T1000 (cell line): ENCODE data around the gene HEPN1.
A peak's percentile ranks its signal among the peaks of the same experiment; 100 is the strongest.

Experiments
- DNase-seq: peaks from one replicate; lab custom pipeline; 2025; ENCODE audit warnings: mixed read lengths; lab: John Stamatoyannopoulos, UW

HEPN1 gene

DNA sequence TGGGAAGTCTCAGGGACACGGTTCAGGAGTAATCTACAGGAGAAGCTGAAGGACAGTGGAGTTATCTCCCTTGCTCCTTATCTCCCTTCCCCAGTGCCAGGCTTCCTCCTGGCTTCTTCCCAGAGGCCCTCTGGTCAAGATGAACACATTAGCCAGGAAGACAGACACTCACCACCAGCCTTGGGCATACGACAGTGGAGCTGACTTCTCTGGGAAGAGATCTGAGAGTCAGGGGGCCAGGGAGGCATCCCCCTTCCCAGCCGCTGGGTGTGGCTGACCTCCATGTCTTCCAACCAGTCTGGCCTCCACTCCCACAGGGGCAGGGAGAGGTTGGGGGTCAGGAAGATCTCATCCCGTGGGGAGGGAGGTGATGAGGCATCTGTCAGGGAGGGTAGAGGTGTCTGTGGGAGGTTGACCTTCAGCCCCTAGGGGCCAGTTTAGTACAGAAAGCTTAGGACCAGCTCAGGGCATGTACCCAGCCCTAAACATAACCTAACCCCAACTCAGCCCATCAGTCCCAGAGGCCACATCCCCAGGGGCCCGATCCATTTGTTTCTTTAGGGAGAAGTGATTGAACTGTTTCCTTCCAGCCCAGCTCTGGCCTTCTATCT, 34.1 kb upstream of the HEPN1 start:
- no peak for DNase-seq

DNA sequence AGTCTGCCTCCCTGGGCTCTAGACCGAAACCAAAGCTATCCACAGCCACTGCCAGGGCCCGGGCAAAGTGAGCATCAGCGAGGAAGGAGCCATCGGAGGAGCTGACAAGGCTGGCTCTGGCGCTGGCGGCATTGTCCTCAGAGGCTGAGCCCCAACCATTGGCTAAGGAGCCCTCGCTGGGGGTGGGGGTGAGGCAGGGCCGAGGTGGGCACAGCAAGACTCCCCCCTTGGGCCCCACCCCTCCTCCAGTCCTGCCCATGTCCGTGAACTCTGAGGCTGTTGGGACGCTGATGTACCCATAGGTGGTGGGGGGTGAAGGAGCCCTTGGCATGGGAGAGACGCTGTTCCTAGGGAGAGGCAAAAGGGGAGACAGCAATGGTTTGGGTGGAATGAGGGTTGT, 32.6 kb upstream of the HEPN1 start:
- DNase-seq, result no peak

DNA sequence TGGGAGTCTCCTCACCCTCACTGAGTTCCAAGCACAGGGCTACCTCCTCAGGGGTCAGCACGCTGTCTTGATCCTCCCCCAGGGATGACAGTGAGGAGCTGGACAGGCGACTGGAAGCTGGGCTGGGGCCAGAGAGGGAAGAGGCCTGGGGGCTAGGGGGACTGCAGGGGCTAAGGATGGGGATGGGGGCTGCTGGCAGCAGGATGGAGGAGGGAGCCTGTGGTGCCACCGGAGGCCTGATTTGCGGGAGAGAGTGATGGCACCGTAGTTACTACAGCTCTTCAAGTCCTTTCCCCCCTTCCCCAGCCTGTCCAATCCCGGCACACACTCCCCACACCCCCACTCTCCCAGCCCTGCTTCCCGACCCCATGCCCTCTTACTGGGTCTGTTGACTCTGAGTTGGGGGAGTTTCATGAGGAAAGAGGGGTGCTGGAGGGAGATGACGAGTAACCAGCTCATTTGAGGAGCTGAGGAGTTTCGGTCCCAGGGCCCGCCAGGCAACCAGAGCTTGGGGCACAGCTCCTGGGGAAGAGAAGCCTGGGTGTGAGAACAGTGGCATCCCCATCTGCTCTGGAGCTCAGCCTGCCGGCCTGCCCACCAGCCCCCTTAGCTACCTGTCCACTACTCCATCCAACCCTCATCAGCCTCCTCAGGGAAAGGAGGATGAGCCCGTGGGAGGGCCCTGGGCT, 31.9 kb upstream of the HEPN1 start:
- DNase-seq, result no peak

DNA sequence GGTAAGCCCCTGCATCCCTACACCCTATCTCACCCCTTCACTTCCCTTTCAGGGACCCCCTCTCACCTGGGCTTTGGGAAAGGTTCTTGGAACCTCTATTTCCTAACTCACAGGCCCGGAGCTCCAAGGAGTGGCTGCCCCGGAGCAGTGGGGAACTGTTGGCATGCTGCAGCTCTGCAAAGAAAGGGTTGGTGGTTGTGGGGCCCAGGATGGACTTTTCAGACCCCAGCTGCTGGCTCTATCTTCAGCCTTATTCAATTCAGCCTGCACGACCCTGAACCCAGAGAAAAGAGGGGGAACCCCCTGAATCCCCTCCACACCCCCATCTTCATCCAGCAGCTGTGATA, 31.4 kb upstream of the HEPN1 start:
- no peak for DNase-seq

DNA sequence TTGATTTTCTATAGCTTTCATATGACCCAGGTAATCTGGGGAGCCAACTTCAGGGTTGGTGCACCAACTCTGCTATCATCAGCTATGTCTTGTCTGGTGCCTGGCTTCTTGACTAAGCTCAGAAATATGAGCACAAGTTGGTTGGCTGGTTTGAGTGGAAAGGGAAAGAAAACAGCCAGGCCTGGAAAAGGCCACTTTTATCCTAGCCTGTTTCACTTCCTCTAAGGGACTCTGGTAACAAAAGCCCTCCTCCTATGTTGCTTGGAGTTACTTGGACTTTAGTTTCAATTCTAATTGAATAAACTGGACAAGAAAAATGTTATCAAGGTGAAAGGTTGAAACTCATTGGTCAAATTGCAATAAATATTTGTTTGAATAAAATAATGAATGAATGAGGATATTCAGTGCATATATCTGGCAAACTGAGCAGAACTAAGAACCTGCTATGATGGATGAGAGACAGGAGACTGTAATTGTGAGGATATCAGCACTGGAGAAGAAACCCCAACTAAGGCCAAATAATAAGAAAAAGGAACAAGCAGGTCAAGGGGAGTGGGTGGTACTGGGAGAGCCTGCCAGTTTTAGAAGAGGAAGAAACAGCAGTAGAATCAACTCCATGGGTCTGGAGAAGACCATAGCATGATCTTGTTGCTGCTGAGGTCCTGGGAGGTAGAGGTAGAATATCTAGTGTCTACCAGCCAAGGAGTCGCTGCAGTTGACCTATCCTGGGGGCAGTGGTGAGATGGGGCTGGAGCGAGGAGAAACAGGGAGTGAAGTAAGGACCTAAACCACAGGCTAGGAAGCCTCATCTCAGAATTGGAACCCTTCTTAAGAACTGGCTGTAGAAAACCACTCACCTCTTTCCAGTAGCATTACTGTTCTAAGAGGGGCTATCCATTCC, 29.6 kb upstream of the HEPN1 start:
- no peak for DNase-seq

DNA sequence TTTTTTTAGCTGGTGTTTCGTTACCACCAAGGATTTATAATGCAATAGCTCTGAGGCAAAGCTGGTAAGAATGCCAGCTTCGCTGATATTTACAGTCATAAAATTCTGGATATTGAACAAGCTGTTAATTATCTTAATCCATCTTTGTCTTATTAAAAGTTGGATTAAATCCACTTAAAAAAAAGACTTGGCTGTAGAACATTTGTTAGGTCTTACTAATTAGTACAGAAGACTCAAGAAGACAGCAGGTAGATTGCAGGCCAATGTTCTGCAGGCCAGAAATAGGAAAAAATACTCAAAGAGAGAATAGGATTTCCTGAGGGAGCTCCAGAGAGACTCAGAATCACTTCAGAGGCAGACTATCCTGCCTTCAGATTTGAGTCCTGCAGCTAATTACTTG, 28.9 kb upstream of the HEPN1 start:
- no peak for DNase-seq

DNA sequence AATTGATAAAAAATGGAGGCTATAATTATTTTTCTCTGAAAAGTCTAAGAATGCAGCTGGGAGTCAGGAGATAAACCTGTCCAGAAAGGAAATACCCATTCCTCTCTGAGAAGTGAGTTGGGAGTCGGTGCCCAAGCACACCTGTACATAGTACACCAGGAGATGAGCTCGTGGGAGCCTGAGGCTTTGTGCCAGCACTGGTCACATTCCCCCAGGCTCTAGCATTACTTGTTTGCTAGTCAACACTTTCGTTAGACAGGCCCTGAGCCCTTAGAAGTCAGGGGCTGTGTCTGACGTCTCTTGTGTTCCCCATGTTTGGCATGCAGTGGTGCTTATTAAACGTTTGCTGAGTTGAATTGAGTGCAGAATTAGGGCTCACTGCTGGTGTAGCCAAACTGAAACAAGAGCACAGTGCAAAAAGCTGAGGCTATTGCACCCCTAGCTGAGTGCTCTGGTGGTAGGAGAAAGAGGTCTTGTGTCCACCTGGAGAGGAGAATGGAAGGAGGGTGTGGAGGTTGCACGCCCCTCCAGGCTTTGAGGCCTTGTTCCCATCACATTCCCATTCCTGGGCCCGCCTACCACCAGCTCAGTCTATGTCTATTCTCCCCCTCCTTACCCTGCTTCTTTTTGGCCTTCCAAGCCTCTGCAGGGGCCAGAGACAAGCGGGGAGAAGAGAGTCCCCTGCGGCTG, 28.2 kb upstream of the HEPN1 start:
- no peak for DNase-seq

DNA sequence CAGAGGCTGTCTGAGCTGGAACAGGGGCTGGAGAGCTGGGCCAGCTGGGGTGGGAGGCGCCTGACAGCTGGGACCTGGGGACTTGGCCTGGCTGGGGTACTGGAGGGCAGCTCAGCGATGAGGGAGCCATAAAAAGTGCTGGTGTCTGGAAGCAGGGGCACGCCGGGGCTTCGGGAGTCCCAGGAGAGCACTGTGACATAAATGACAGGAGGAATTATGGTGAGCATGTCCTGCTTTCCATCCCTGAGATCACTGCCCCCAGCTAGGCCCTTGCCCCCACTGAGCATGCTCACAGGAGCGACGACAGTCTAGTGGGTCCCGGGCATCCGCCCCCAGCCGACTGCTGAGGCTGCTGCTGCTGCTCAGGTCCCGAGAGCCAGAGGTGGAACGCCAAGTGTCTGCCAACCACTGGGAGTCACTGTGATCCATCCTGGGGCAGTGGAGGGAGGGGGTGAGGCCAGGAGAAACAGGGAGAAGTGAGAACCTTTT, 27.6 kb upstream of the HEPN1 start:
- DNase-seq, result no peak

DNA sequence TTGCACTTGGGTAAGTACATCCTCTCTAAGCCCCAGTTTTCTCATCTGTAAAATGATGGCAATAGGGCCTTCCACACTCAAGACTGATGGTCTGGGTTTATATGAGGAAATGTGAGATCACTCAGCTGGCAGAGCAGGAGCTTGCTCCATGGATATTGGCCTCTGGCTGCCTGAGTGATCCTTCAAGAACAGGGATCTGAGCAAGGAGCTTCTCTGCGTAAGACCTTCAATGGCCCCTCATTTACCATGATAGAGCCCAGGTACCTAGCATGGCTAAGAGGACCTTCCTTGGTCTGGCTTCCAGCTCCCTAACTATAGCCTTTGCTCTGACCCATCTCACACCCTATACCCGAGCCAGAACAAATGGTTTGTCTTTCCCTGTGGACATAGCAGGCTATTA, 26.9 kb upstream of the HEPN1 start:
- no peak for DNase-seq

DNA sequence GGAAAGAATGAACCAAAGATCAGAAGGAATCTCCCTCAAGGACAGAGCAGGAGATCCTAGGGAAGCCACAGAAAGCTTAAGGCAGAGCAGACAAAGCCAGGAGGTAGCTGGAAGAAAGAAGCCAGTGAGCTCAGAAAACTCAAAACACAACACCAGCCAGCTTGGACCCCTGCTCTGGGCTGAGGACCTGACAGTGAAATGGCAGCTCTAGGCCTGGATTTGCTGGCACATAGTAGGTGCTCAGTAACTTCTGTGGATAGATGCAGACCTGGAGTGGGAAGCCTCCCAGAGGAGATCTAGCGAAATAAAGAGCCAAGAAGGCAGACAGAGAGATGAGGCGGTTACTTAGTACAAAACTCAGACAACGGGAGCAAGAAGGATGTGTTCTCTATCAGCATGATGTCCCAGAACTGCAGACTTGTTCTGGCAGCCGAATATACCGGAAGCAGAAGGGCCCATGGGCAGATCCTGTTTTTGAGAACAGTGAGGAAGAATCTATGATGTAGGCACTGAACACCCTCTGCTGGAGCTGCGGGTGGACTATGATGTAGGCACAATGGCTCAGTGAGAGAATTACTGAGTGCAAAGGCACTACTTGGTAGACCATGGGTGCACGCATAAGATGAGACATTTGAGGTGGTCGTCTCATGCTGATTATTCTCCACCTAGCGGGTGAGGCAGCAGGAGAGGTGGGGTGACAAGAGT, 26.1 kb upstream of the HEPN1 start:
- DNase-seq, result no peak

DNA sequence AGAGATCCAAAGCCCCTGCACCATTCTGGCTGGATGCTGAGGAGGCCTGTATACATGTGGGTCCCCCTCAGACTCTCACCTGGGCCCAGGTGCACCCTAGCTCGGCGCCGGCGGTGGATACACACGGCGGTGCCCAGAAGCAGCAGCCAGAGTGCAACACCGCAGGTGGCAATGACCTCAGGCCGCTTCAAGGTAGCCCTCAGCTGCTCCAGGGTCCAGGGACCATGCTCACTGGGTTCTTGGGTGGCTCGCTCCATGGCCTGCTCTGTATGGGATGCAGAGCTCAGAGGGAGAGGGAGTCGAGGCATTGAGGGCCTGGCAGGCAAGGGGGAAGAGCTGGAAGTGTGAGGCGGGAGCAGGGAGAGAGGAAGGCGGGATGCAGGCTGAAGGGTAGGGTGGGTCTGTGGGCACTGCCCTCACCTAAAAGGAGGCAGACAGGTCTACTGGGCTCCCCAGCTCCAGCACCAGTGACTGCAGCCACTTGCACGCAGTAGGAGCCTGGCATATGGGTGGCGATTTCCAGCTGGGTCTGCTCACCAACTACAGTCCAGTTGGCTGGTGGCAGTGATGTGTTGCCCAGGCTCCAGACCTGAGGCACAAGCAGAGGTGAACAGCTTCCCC, 25.2 kb upstream of the HEPN1 start:
- no peak for DNase-seq

DNA sequence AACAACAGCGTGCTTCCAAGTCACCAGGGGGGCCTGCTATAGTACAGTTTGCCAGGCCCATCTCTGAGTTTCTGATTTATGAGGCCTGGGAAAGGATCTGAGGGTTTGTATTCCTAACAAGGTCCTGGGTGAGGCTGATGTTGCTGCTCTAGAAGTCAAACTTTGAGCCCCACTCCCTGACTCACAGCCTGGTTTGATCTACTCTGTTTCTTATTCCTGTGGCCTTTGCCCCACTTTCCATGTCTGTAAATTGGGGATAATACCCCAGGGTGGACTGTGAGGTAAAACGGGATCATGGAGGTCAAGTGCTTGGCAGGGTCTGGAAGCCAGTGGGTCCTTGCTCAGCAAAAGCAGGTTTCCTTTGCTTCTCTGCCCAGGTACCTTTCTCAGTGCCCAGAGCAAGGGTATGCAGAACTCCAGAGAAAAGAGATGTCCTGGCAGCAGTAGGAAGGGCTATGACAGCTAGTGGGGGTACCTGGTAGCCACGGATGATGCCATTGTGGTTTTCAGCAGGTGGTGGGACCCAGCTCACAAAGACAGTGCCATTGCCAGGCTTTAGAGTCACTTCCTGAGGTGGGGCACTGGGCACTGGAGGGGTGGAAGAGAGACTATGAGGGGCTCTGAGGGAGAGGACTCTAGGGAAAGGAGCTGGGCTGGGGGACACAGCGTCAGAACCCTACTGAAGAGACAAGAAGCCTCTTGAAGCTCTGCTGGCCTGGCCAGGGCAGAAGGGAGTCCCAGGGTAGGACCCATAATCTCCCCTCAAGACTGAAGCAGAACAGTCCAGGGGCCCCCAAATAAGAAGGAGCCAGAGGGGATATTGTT, 24.2 kb upstream of the HEPN1 start:
- DNase-seq, result no peak

DNA sequence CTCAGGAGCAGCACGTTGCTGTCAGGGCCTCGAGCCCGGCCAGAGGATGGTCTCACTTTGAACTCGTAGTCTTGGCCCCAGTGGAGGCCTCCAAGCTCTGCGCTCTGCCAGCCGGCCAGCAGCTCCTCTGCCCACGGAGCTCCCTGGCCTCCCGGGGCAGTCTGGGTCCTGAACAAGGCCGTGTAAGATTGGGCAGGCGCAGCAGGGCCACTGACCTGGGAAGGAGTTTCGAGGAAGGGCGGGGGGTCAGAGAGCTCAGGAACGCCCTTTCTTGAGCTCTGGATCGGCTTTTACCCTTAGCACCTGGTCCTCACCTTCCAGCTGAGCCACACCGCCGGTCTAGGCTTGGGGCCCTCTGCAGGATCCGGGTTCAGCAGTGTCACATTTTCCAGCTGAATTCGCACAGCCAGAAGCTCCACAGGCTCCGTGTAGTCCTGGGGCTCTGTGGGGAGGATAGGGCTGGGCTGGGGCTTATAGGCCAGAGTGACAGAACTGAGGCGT, 23.5 kb upstream of the HEPN1 start:
- DNase-seq, result no peak

DNA sequence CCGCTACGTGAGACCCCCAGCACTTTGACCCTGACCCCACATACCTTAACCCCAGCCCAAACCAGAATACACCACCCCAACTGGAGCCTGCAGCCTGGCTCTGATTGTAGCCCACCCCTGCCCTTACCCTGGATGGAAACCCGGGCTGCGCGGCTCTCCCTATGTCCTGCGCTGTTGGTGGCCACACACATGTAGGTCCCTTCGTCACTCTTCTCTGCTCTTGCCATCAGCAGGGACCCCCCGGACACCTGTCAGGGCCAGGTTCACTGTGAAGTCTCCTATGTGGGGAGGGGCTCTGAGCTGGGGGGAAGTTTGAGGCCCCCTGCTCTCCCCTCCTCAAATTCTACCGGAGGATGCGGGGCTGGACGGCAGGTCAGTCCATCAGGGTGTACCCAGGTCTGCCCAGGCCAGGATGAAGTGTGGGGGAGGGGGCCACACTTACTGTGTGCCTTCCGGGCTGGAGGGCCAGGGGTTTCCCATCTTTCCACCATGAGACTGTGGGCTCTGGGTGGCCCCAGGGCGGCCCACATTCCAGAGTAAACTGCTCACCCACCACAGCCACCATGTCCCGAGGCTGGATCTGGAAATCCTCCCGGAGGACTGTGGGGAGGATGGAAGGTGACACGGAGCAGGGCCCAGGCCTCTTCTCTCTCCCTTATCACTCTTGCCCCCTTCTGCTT, 22.8 kb upstream of the HEPN1 start:
- peak; percentile 12 for DNase-seq

DNA sequence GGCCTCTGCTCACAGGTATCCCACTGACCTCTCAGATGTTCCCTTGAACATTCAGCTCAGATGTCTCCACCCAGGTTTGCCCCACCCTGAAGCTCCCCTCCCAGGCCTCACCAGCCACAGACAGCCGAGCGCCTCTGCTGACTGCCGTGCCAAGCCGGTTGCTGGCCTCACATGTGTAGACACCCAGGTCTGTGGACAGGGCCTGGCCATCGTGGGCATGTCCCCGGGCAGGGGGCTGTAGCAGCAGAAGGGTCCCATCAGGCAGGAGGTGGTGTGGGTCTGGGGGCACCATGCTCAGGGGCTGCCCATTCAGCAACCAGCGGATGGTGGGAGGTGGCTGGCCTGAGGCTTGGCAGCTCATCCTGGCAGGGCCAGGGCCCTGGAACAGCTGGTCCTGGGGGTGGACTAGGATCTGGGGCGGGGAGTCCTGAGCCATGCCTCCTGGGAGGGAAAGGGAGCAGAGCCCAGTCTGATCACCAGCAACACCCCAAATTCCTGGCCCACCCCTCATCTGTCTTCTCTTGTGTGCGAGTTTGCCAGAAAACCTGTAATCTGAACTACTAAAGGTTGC, 22.1 kb upstream of the HEPN1 start:
- DNase-seq, result no peak

DNA sequence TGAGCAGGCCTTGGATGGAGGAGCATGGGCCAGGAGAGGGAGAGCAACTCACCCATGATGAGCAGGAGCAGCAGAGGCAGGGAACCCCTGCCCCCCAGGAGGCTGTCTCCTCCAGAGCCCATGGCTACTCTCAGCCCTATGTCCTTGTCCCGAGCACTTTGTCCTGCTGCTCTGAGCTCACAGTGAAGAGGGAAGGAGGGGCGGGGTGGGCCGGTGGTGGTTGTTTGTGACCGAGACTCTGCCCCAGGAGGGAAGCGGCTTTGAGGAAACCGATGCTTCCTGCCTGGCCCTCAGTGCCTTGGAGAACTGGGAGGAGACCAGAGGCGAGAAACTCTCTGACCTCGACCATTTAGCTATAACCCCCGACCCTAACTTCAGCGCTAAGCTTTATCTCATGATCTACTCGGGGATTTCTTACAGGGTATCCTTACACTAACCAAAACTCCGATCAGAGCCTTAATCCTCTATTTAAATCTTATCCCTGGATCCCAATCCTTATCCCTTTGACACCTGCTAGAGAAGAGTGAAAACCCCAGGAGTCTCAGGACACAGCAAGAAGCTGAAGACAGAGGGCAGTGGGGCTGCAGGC, 21.3 kb upstream of the HEPN1 start, which contains the start of gene ROBO4:
Gene ROBO4, minus strand, starts transcription at position 192 of the 589 bp plus-strand sequence. Its CDS starts 70 bp downstream, at position 122.
- no peak for DNase-seq

DNA sequence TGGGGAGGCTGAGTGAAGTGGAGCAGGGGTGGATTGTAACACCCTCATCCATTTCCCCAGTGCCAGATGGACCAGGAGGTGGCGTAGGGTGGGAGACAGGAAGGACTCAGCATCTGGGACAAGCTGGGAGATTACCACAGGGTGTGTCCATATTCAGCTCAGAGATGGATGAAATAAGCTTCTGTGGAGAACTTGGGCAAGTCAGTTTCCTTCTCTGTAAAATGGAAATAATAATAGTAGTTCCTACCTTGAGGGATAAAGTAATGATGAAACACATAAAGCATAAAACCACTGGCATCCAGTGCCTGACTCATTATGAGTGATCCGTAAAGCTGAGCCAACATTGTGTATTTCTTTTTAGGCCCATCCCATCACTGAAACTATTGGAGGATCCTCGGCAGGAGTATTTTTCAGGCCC, 20.8 kb upstream of the HEPN1 start:
- DNase-seq, result peak; percentile 29

DNA sequence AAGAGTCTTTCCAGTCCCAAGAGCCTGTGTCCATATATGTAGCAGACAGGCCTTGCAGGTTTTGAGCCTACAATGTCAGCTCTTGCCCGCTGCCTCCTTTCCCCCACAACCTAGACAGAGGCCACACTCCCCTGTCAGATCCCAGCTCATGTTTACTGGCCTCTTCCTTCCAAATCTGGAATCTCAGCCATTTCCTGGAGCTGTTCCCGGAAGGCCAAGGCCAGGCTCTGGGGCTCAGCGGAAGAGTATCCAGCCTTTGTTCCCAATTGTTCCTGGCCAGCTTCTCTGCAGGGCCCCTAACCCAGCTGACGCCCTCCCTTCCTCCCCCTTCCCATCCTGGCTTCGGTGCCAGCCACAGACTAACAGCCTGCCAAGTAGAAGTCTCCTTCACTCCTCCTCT, 20.3 kb upstream of the HEPN1 start:
- no peak for DNase-seq
